ENCODE measurements around the gene AMBN. TPM values are rescaled to one million over a fixed set of nuclear protein-coding genes. Genes with fewer than 3 reads are reported as not detected.

AMBN gene
- total and polyA plus RNA-seq, 2 experiments from 2014 or later: not detected

- TF ChIP-seq REST (IDR thresholded peaks at IDR 0.05; ENCODE audit: unreplicated experiment): no peak
- TF ChIP-seq STAT1 (IDR thresholded peaks at IDR 0.05; ENCODE audit: unreplicated experiment): no peak
- TF ChIP-seq EZH2 (IDR thresholded peaks at IDR 0.05; ENCODE audit: low read depth, unreplicated experiment): no peak
- TF ChIP-seq CREB1 (CRISPR knock-in tag; IDR thresholded peaks at IDR 0.05; ENCODE audit: low read depth): no peak
- TF ChIP-seq CTCF (conservative IDR thresholded peaks at IDR 0.05; ENCODE audit: low read depth in 2 of 2): no peak
Measured at GRCh38 chr4:70570796-70571195, 21.3 kb upstream of the AMBN start (continued).

GRCh38 chr4:70571772-70572171 is 20.3 kb upstream of the AMBN start:
- Mint-ChIP-seq H3K4me3 (no peak overlapping the region), H3K27me3 (ENCODE audit: insufficient read depth, low read depth, poor library complexity) (peaks cover 2% of the 10 kb centered on the region), H3K36me3 (ENCODE audit: low read depth) (no peaks in the 10 kb centered on the region), H3K27ac (no peak overlapping the region), H3K4me1 (no peaks in the 10 kb centered on the region), H3K9me3 (peaks cover 11% of the 10 kb centered on the region)
- no peak overlapping the region for H3K4me2 ChIP-seq
- no peaks in the 10 kb centered on the region; the same call in 1 of the 2 replicates for H3K36me3 ChIP-seq (ENCODE audit: insufficient read depth)
- no peak overlapping the region for H2AFZ ChIP-seq
- H3K9me2 ChIP-seq (ENCODE audit: insufficient read depth): peaks cover 4% of the 10 kb centered on the region; the same call in 1 of the 2 replicates
- DNase-seq (ENCODE audit: low spot score) (no peak), ATAC-seq (no peak)
- H3K4me1 ChIP-seq (ENCODE audit: insufficient read depth): no peaks in the 10 kb centered on the region
- H3K79me2 ChIP-seq (replicated peaks; ENCODE audit: insufficient read depth): no peaks in the 10 kb centered on the region
- H4K20me1 ChIP-seq (replicated peaks; ENCODE audit: insufficient read depth): no peaks in the 10 kb centered on the region
- H3K27me3 ChIP-seq (ENCODE audit: insufficient read depth): no peaks in the 10 kb centered on the region
- H3K27ac ChIP-seq (ENCODE audit: low read depth): no peak overlapping the region
- no peak overlapping the region for H3K4me3 ChIP-seq
- no peaks in the 10 kb centered on the region for H3F3A ChIP-seq (replicated peaks; ENCODE audit: low read depth)
- TF ChIP-seq JUNB (IDR thresholded peaks at IDR 0.05; ENCODE audit: unreplicated experiment): no peak
- TF ChIP-seq CREB1 (CRISPR knock-in tag; IDR thresholded peaks at IDR 0.05; ENCODE audit: low read depth): no peak
- no peak for TF ChIP-seq REST (IDR thresholded peaks at IDR 0.05; ENCODE audit: unreplicated experiment)
- no peak for TF ChIP-seq NANOG (IDR thresholded peaks at IDR 0.05; ENCODE audit: borderline replicate concordance)
- TF ChIP-seq STAT1 (IDR thresholded peaks at IDR 0.05; ENCODE audit: unreplicated experiment): no peak
- TF ChIP-seq EZH2phosphoT487 (IDR thresholded peaks at IDR 0.05; ENCODE audit: unreplicated experiment): no peak
- no peak for TF ChIP-seq CTCF (conservative IDR thresholded peaks at IDR 0.05; ENCODE audit: low read depth in 2 of 2)
- TF ChIP-seq ZNF114 (CRISPR knock-in tag; IDR thresholded peaks at IDR 0.05): no peak
- no peak for TF ChIP-seq EZH2 (IDR thresholded peaks at IDR 0.05; ENCODE audit: low read depth, unreplicated experiment)
- TF ChIP-seq POLR2AphosphoS5 (IDR thresholded peaks at IDR 0.05; ENCODE audit: low read depth): no peak
